H1 (cell line): ENCODE data around the gene SLAIN2. TPM values are rescaled to one million over a fixed set of nuclear protein-coding genes. Genes with fewer than 3 reads are reported as not detected.

Source experiments
- CHD7 ChIP-seq: fragments of 300-600 bp; sonication (generic); IDR thresholded peaks from 2 replicates; pipeline ENCODE4 v1.7.1; 2012; ENCODE audit warnings: low read length, moderate library complexity, mild to moderate bottlenecking, inconsistent platforms; ENCODE audit not compliant: insufficient replicate concordance
- polyA plus RNA-seq, 7 experiments: library from polyadenylated mRNA; depleted of rRNA in 3 of 7; stranded (reverse) in 5 of 7; unstranded in 2 of 7; fragments of >200 nt in 5 of 7; fragments of 200-250 nt in 2 of 7; gene quantifications; 1 replicate in 5 of 7; 2 replicates in 1 of 7; 4 replicates in 1 of 7; pipeline versions ENCODE4 v1.2.1 to v1.2.3, GENCODE V29; 2011 to 2013; ENCODE audit warnings: missing spikeins in 2 of 7, mixed read lengths in 2 of 7
- total RNA-seq: library from RNA; stranded (reverse); fragmentation: NEBNext Ultra II Directional; extraction: Animal tissue kit (Norgen Biotek cat#: 25700); gene quantifications from 2 replicates; pipeline ENCODE4 v1.2.1, GENCODE V29; 2021

The SLAIN2 gene
- total and polyA plus RNA-seq, 2 of the 8 experiments (the other 6 are each of a cell fraction or from before 2014, with no cell fraction given): 8.2 to 40.0 TPM

- TF ChIP-seq CHD7: no peak
- TF ChIP-seq, all 59 proteins: peak for 0
These were observed 126.1 kb downstream of the SLAIN2 start (continued) for GRCh38 chr4:48467442-48467841.
